Large intestine (tissue), 12 donors: Measurements from ENCODE around the gene MCCC1. TPM values are rescaled to one million over a fixed set of nuclear protein-coding genes. Genes with fewer than 3 reads are reported as not detected.
A peak's percentile ranks its signal among the peaks of the same experiment; 100 is the strongest.

Source experiments
- DNase-seq, 2 donors: peaks; one replicate each; pipeline versions ENCODE4 v3.0.0 to v3.0.0-alpha.2; 2013
- H3K27ac ChIP-seq: one replicate; pipeline ENCODE4 v1.5.1; 2013; ENCODE audit warnings: low read length
- H3K27me3 ChIP-seq: 2 replicates; pipeline ENCODE4 v1.6.1; 2013; ENCODE audit warnings: low read length; ENCODE audit not compliant: control insufficient read depth, insufficient read depth
- H3K36me3 ChIP-seq: 2 replicates; pipeline ENCODE4 v1.6.1; 2013; ENCODE audit warnings: low read length; ENCODE audit not compliant: control insufficient read depth, insufficient read depth
- H3K4me1 ChIP-seq: one replicate; pipeline ENCODE4 v1.6.1; 2013; ENCODE audit warnings: low read length; ENCODE audit not compliant: control insufficient read depth, insufficient read depth
- H3K4me3 ChIP-seq: one replicate; pipeline ENCODE4 v1.5.1; 2013; ENCODE audit warnings: low read length
- H3K9me3 ChIP-seq: one replicate; pipeline ENCODE4 v1.6.1; 2013; ENCODE audit warnings: mild to moderate bottlenecking, low read depth, low read length, moderate library complexity; ENCODE audit not compliant: control insufficient read depth
- WGBS: methylation state at CpG from one replicate; pipeline ENCODE4 v1.1.5; 2013; ENCODE audit warnings: low lambda C conversion rate; ENCODE audit not compliant: insufficient coverage; 5-methylcytosine and 5-hydroxymethylcytosine counted together
- long read RNA-seq, 11 donors: transcript quantifications; one replicate each; lab custom pipeline, GENCODE V29; 2026
- polyA plus RNA-seq: library from polyadenylated mRNA; unstranded; fragments of 120-200 nt; gene quantifications from one replicate; pipeline ENCODE4 v1.2.1, GENCODE V29; 2013

Gene MCCC1
- 29.1 TPM for polyA plus RNA-seq
- long read RNA-seq, donor 1, partial matches to known transcripts = 0 of 2 reads
- long read RNA-seq, donor 1, other reads (novel, unspliced or antisense) = 0 of 2 reads
- long read RNA-seq, donor 2, transcript MCCC1-201 (19 exons, 2,545 nt) = major isoform, 6 of 8 reads
- long read RNA-seq, donor 2, partial matches to known transcripts = 0 of 8 reads
- long read RNA-seq, donor 2, other reads (novel, unspliced or antisense) = 0 of 8 reads
- long read RNA-seq, donor 3 = 0 reads
- long read RNA-seq, donor 4, partial matches to known transcripts = 0 of 1 reads
- long read RNA-seq, donor 4, other reads (novel, unspliced or antisense) = 0 of 1 reads
- long read RNA-seq, donor 5 = 0 reads
- long read RNA-seq, donor 6, transcript MCCC1-201 (19 exons, 2,545 nt) = major isoform, 6 of 8 reads
- long read RNA-seq, donor 6, partial matches to known transcripts = 0 of 8 reads
- long read RNA-seq, donor 6, other reads (novel, unspliced or antisense) = 0 of 8 reads
- long read RNA-seq, donor 7, partial matches to known transcripts = 0 of 3 reads
- long read RNA-seq, donor 7, other reads (novel, unspliced or antisense) = 0 of 3 reads
- long read RNA-seq, donor 8, transcript MCCC1-201 (19 exons, 2,545 nt) = major isoform, 11 of 27 reads
- long read RNA-seq, donor 8, partial matches to known transcripts = 15 of 27 reads
- long read RNA-seq, donor 8, other reads (novel, unspliced or antisense) = 0 of 27 reads
- long read RNA-seq, donor 9, partial matches to known transcripts = 0 of 3 reads
- long read RNA-seq, donor 9, other reads (novel, unspliced or antisense) = 0 of 3 reads
- long read RNA-seq, donor 10, transcript MCCC1-201 (19 exons, 2,545 nt) = major isoform, 11 of 12 reads
- long read RNA-seq, donor 10, partial matches to known transcripts = 0 of 12 reads
- long read RNA-seq, donor 10, other reads (novel, unspliced or antisense) = 0 of 12 reads
- long read RNA-seq, donor 11, partial matches to known transcripts = 0 of 4 reads
- long read RNA-seq, donor 11, other reads (novel, unspliced or antisense) = 0 of 4 reads

GRCh38 chr3:183099026-183099837 is at the start of gene MCCC1:
Gene MCCC1, minus strand, starts transcription at chr3:183099496. Its CDS starts 56 bp downstream, at chr3:183099440.
- peak; percentile 99 for DNase-seq
- no peaks in the 10 kb centered on the region for H3K9me3 ChIP-seq
- H3K36me3 ChIP-seq = no peaks in the 10 kb centered on the region
- H3K4me1 ChIP-seq = peaks cover 3% of the 10 kb centered on the region
- 20% methylated on average over 1 of the region's 60 CpGs for WGBS
- peak within 1 kb of the TSS; percentile 80 for H3K27ac ChIP-seq
- peak within 1 kb of the TSS; percentile 89 for H3K4me3 ChIP-seq
- H3K27me3 ChIP-seq = no peaks in the 10 kb centered on the region

- no peak overlapping the region for H3K4me3 ChIP-seq
- no peaks in the 10 kb centered on the region for H3K27me3 ChIP-seq
- no peak for DNase-seq
- no CpG with 5 or more reads among the region's 4 CpGs for WGBS
- no peaks in the 10 kb centered on the region for H3K9me3 ChIP-seq
- H3K36me3 ChIP-seq = no peaks in the 10 kb centered on the region
- no peak overlapping the region for H3K27ac ChIP-seq
- no peaks in the 10 kb centered on the region for H3K4me1 ChIP-seq
Observed at GRCh38 chr3:183148056-183148455, 48.8 kb upstream of the MCCC1 start.

GRCh38 chr3:183144363-183144762 is 45.1 kb upstream of the MCCC1 start:
- Histone ChIP-seq H3K36me3 (no peaks in the 10 kb centered on the region), H3K4me1 (no peaks in the 10 kb centered on the region), H3K27ac (no peak overlapping the region), H3K27me3 (no peaks in the 10 kb centered on the region), H3K4me3 (no peak overlapping the region), H3K9me3 (no peaks in the 10 kb centered on the region)
- no CpG with 5 or more reads among the region's 1 CpG for WGBS
- DNase-seq = no peak

GRCh38 chr3:183142199-183142598 is 42.9 kb upstream of the MCCC1 start:
- Histone ChIP-seq H3K4me1 (no peaks in the 10 kb centered on the region), H3K27me3 (no peaks in the 10 kb centered on the region), H3K4me3 (no peak overlapping the region), H3K9me3 (no peaks in the 10 kb centered on the region), H3K36me3 (no peaks in the 10 kb centered on the region), H3K27ac (no peak overlapping the region)
- no peak for DNase-seq
- 20% methylated on average over 1 of the region's 11 CpGs for WGBS

- peaks cover 2% of the 10 kb centered on the region for H3K27me3 ChIP-seq
- no peaks in the 10 kb centered on the region for H3K9me3 ChIP-seq
- no peak overlapping the region for H3K27ac ChIP-seq
- DNase-seq = no peak
- H3K4me3 ChIP-seq = no peak overlapping the region
- no peaks in the 10 kb centered on the region for H3K36me3 ChIP-seq
- WGBS = no CpG with 5 or more reads among the region's 2 CpGs
- no peaks in the 10 kb centered on the region for H3K4me1 ChIP-seq
Observed at GRCh38 chr3:183134844-183135243, 35.5 kb upstream of the MCCC1 start.

- Histone ChIP-seq H3K27ac (no peak overlapping the region), H3K4me3 (no peak overlapping the region), H3K4me1 (no peaks in the 10 kb centered on the region), H3K27me3 (peaks cover 2% of the 10 kb centered on the region), H3K9me3 (peaks cover 5% of the 10 kb centered on the region), H3K36me3 (no peaks in the 10 kb centered on the region)
- WGBS = no CpG with 5 or more reads among the region's 6 CpGs
- DNase-seq = no peak
Observed at GRCh38 chr3:183132409-183132808, 33.1 kb upstream of the MCCC1 start.

- Histone ChIP-seq H3K9me3 (peaks cover 5% of the 10 kb centered on the region), H3K4me1 (no peaks in the 10 kb centered on the region), H3K27ac (no peak overlapping the region), H3K36me3 (no peaks in the 10 kb centered on the region), H3K4me3 (no peak overlapping the region), H3K27me3 (peaks cover 2% of the 10 kb centered on the region)
- no peak for DNase-seq
- 100% methylated on average over 2 of the region's 4 CpGs for WGBS
Observed at GRCh38 chr3:183131735-183132134, 32.4 kb upstream of the MCCC1 start.

- peaks cover 2% of the 10 kb centered on the region for H3K27me3 ChIP-seq
- no peaks in the 10 kb centered on the region for H3K36me3 ChIP-seq
- H3K27ac ChIP-seq = no peak overlapping the region
- no peak for DNase-seq
- H3K4me3 ChIP-seq = no peak overlapping the region
- no peaks in the 10 kb centered on the region for H3K4me1 ChIP-seq
- H3K9me3 ChIP-seq = peaks cover 5% of the 10 kb centered on the region
- WGBS = no CpG with 5 or more reads among the region's 4 CpGs
Observed at GRCh38 chr3:183131186-183131725, 32.0 kb upstream of the MCCC1 start.

GRCh38 chr3:183129243-183129642 is 29.9 kb upstream of the MCCC1 start:
- no peak for DNase-seq
- no peaks in the 10 kb centered on the region for H3K4me1 ChIP-seq
- H3K4me3 ChIP-seq = no peak overlapping the region
- 100% methylated on average over 1 of the region's 1 CpG for WGBS
- peaks cover 2% of the 10 kb centered on the region for H3K27me3 ChIP-seq
- peaks cover 5% of the 10 kb centered on the region for H3K9me3 ChIP-seq
- no peak overlapping the region for H3K27ac ChIP-seq
- H3K36me3 ChIP-seq = no peaks in the 10 kb centered on the region
